Activated CD4-positive, alpha-beta T cell treated with anti-CD3 and anti-CD28 coated beads for 24 hours (primary cell): ENCODE measurements around the gene PCNX4.

Source experiments
- DNase-seq, 2 donors: peaks; one replicate each; pipeline ENCODE4 v3.0.0-alpha.2; 2020; ENCODE audit warnings: low read depth in 2 of 2

Gene PCNX4

DNA sequence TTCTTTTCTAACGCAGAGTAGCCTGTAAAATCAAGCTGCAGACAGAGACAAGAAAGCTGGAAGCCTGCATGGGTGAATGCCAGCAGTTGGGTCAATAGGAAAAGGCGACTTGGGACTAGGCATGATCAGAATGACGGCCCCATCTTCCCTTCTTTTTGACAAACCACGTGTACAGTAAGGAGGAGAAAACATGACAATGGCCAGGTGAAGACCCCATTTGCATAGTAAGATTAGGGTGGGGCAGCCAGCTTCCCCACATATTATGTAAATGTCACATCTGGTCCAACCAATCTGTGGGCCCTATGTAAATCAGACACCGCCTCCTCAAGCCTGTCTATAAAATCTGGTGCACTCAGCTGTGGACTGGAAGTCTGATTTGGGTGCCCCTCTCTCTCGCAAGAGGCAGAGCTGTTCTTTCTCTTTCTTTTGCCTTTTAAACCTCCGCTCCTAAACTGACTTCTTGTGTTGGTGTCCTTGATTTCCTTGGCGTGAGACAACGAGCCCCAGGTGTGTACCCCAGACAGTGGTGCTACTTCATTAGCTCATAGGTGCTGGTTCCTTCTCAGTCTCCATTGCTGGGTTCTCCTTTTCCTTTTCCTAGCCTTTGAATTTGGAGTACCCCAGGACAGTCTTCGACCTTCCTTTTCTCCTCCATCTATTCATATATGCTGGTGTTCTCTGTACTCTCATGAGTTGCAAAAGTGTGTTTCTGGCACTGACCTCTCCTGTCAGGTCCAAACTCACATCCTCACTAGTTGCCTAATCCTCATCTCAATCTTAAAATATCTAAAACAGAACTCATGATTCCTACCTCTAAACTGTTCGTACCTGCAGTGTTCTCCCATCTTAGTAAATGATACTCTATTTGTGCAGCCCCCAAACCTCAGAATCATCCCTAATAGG, 82.9 kb downstream of the PCNX4 start:
- no peak for DNase-seq

DNA sequence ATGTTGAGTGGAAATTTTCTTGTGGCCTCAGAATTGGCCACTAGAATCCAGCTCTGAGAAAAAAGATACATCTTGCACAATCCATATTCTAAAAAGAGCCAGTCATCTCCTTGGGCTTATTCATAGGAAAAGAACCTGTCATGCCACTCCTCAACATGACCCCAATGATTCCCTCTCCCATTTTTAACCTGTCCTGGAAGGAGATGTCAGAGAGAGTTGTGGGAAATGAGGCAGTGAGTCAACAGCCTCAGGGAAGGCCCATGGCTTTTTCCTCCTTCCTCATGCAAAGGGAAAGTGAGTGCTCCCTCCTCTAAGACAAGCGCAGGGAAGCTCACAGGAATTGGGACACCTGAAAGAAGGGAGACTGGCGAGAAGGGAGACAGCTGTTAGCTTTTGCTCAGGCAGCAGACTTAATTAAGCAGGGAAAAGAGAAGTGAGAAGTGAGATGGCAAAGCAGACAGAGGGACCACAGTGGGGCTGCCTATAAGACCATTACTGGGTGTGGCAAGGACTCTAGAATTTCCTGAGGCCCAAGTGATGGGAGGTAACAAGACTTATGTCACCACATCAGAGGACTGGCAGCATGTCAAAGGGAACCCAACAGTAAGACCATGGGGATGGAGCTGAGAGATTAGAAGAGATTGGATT, 83.7 kb downstream of the PCNX4 start:
- DNase-seq, result no peak

DNA sequence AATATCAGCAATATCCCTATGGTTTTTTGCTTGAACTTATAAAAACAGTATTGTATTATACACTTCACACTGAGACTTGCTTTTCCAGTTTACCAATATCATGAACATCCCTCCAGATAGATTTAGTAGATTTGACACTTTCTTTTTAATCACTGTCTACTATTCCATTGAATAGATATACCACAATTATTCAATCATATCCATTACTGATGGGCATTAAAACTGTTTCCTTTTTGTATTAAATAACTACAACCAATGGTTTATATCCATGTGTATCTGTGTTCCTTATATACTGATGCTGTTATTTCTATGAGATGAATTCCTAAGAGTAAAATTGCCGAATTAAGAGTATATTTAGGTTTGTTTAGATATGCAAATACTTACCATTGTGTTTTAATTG, 86.4 kb downstream of the PCNX4 start:
- no peak for DNase-seq

DNA sequence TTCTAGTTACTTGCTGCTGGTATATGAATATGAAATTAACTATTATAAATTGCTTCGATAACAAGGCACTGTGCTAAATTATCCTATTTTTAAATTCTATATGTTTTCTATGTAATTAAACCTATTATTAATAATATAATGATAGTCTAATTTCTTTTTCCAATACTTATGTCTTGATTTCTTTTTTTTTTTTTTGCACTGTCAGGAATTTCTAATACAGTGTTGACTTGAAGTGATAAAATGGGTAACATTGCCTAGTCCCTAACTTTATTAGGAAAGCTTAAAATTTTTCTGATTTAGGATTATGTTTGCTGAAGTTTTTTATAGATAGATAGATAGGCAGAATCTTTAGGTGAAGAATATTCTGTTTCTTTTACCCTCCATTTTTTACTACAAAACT, 87.1 kb downstream of the PCNX4 start:
- DNase-seq, result no peak

DNA sequence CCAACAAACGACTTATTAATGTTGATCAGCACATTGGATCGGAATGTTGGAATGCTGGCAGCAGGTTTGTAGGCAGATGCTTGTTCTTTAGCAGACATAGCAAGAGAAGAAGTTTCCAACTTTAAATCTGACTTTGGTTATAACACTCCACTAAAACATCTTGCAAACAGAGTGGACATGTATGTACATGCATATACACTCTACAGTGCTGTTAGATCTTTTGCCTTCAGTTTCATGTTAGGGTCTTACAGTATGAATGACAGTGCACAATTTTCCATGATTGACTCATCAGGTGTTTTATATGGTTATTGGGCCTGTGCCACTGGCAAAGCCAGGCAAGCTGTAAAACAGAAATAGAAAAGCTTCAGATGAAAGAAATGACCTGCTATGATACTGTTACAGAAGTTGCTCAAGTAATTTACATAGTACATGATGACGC, 87.7 kb downstream of the PCNX4 start:
- no peak for DNase-seq

DNA sequence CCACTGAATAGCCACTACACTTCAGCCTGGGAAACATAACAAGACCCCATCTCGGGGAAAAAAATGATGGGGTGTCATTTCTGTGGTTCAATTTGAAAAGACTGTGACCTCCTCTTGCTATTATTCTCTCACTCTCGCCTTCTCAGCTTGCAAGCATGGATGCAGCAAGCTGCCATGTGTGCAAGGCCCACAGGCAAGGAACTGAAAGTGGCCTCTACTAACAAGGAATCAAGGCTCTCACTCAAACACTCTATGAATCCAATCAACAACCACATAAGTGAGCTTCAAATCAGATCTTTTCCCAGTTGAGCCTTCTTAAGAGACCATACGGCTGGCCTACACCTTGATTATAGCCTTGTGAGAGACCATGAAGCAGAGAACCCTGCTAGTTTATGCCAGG, 91.4 kb downstream of the PCNX4 start:
- no peak for DNase-seq

DNA sequence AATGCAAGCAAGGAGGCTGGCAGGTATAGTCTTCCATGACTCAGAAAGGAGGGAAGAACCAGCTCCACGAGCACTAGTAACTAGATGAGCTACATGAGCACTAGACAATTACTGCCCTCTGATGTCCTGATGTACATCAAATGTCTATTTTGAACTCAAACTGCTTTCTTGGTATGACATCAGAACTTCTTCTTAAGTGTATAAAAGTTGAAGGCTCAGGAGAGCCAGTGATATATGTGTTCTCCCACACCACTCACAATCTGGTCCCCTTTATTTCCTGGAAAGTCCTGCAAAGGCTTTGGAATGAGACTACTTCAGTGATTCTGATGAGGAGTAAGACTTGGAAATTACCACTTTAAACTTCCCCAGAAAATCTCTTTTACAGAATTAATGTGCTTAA, 92.0 kb downstream of the PCNX4 start:
- DNase-seq, result no peak

DNA sequence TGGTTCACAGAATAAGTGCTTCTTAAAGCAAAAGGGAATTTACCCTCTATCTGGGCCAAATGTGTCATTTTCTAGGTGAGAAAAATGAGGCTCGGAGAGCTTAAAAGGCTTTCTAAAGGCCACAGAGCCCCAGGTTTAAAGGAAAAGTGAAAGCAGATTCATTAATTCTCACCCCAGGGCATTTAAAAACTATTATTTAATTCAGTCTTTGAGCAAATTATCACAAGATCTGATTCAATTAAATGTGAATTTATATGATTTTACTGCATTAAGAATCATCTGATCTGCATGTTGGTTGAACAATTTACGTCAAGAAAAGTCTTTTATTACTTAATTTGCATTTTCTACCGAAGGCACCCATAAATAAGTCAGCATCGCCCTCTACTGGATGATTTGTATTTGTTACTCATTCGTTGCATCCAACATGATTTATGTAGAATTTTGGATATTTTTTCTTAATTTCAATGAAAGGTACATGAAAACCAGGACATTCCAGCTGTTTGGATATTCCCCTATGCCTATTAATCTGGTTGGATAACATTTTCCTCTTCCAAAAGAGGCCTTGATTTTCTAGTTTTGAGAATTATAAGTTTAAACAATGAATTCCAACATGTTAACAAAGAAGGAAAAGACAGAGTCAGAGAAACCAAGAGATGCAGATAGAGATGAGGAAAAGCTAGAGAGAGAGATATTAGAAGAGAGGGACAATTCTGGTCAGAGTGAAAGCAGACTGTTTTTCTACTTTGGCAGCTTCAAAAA, 92.6 kb downstream of the PCNX4 start:
- no peak for DNase-seq

DNA sequence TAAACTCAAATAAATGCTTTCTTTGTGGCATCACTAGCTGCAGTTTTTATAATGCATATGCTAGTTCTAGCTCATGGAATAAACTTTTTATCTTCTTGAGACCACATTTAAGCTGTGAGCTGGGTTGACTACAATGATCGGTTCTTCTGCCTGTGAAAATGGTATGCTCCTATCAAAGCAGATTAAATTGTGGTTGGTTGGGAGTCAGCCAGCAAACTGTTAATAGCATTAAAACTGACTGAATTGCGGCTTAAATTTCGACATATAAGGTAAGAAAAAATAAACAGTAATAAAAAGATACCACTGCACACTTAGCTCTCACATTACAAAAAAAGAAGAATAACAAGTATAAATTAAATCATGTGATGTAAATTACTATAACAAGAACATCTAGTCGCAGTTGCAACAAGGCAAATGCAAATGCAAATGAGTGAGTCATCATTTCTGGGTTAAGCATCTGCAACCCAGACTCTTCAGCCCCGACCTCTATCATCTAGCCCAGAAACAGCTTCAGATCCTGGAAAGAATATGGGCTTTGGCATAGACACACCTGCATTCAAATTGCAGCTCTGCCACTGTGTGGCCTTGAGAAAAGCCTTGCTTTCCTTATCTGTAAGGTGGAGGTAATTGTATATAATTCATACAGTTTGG, 93.3 kb downstream of the PCNX4 start:
- no peak for DNase-seq

DNA sequence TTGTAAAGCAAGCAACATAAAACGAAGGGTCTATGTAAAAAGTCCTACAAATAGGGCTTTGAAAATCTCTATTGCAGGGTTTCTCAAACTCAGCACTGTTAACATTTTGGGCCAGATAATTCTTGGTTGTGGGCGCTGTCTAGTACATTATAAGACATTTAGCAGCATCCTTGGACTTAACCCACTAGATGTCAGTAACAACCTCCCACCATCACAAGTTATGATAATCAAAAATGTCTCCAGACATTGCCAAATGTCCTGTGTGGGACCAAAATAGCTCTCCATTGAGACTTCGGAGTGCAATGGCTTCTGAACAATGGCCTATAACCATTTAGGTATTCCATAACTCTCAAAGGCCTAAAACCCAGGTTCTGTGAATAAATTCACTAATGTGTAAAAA, 96.4 kb downstream of the PCNX4 start:
- DNase-seq, result no peak

DNA sequence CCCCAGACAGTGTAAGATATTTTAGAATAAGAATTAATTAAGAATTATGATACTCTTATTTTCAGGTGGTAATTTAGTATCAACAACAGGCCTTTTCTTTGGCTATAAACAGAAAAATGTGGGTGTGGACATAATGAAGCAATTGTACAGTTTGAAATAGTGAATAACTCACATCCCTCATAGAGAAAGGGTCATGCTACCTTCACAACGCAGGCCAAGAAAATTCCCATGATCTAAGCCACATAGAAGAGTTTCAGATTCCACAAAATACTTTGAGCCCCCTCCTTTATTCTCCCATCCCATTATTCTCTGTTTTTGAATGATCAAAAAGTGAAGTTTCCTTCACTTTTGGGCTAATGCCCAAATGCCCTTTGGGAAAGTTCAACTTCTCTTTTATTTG, 97.0 kb downstream of the PCNX4 start:
- no peak for DNase-seq

DNA sequence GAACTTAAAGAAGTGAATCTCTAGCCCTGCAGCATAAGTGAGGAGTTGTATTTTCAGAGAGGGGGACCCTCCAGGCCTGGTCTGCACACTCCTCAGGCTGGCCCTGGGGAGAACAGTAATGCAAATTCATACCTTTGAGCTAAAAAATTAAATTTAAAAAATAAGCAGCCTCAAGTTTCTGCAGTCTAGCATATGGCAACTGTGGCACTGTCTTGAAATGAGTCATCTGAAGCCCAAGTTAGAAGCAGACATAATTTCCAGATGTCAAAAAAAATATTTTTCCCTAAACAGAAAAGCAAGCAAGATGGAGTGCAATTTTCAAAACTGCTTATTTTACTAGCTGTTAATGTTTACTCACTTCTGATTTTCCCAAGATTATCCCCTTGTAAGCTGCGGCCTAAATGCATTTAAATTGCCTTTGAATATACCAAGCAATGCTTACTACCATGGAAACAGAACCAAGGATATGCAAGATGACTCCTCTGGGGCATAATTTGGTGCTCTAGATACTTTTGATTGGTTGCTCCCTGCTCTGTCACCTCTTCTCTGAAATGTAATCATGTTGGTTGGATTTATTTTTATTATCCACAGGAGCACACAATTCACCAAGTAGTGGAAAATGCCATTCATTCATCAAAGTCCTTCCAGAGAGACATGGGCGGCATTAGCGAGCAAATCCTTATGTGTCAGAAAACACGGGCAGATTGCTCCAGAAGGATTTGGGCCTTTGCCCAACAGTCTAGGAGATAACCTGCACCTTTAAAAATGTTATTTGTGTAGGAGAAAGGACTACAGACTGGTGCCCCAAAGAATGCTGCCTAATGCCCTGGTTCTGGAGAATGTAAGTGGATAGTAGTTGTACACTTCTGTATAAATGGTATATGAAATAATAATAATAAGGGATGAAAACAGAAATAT, 98.5 kb downstream of the PCNX4 start:
- no peak for DNase-seq

DNA sequence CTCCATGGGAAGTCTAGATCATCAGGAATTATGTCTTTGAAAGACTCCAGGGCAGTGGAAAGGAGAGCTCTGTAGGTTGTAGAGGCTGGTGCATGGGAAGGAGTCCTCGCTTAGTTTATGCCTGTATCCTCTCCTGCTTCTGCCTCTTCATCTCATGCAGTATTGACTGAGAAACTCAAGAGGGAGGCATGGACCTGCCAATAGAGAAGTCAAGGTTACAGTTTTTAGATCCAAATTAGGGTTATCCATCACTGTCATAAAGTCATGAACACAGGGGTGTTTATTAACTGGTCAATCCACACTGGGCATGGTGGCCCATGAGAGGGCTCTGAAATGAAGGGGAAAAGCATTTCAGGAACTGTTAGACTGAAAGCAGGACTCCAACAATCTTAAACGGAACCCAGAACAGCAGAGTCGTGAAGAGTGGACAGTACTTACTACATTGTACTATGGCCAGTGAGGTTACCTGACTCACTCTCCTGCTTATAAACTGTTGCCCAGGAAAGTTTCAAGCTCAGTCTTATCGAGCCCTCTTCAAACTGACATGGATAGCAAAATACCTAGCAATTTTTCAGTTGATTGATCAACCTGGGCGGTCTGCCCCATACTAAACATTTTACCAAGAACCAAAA, 103.6 kb downstream of the PCNX4 start:
- DNase-seq, result no peak

DNA sequence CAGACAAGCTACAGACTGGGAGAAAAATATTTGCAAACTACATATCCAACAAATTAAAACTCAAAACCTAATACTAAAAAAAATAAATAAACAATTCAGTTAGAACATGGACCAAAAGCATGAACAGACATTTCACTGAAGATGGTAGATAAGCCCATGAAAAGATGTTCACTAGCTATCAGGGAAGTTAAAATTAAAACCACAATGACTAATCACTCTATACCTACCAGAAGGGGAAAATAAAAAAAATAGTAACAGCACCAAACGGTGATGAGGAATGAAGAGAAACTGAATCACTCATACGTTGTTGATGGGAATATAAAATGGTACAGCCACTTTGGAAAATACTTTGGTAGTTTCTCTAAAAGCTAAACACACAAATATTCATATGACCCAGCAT, 104.6 kb downstream of the PCNX4 start:
- DNase-seq, result no peak

DNA sequence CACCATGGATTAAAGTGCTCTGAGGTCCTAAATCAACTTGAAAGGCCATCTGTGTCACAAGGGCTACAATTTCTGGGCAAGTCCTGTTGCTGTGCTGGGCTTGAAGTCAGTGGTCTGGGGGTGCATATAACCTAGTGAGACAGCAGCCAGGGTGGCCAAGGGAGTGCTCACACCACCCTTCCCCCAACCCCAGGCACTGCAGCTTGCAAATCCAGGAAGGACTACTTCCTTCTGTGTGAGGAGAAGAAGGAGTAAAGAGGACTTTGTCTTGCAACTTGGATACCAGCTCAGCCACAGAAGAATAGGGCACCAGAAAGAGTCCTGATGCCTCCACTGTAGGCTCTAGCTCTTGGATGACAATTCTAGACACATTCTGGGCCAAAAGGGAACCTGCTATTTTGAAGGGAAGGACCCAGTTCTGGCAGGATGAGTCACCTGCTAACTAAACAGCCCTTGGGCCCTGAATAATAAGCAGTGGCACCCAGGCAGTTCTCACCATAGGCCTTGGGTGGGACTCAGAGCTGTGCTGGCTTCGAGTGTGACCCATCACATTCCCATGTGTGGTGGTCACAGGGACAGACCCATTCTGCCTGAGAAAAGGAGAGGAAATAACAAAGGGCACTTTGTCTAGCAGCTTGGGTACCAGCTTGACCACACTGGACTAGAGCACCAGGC, 106.0 kb downstream of the PCNX4 start:
- DNase-seq, result no peak

DNA sequence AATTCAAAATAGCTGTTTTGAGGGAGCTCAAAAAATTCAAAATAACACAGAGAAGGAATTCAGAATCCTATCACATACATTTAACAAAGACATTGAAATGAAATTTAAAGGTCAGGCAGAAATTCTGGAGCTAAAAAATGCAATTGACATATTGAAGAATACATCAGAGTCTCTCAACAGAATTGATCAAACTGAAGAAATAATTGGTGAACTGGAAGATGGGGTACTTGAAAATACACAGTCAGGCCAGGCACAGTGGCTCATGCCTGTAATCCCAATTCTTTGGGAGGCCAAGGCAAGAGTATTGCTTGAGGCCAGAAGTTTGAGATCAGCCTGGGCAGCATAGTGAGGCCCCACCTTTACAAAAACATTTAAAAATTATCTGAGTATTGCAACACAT, 107.6 kb downstream of the PCNX4 start:
- DNase-seq, result no peak

DNA sequence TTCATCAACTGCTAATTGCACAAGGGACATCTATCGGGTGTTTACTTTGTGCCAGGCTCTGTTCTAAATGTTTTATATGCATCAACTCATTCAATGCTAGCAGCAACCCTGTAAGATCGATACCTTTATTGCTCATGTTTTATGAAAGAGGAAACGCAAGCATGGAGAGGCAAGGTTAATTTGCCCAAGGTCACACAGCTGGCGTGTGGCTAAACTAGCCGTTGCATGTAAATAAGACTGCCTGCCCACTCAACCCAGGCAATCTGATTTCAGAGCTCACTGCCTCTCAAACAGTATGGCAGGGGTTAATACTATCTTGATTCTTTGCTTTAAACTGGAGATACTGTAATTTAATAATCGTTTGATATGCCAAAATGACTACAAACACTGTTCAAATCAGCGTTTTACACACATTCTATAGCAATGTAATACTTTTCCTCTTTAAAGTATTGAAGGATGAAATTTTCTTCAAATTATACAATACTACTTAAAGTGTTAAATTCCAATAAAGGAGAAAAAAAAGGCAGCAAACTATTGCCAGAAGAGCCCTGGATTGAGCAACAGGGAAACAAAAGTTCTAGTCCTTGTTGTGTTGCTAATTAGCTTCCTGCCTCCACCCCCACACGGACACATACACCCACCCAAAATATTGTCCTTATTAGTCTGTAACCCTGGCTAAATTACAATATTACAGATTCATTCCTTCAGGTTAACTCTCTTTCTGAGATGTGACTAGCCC, 112.5 kb downstream of the PCNX4 start:
- DNase-seq, result no peak

DNA sequence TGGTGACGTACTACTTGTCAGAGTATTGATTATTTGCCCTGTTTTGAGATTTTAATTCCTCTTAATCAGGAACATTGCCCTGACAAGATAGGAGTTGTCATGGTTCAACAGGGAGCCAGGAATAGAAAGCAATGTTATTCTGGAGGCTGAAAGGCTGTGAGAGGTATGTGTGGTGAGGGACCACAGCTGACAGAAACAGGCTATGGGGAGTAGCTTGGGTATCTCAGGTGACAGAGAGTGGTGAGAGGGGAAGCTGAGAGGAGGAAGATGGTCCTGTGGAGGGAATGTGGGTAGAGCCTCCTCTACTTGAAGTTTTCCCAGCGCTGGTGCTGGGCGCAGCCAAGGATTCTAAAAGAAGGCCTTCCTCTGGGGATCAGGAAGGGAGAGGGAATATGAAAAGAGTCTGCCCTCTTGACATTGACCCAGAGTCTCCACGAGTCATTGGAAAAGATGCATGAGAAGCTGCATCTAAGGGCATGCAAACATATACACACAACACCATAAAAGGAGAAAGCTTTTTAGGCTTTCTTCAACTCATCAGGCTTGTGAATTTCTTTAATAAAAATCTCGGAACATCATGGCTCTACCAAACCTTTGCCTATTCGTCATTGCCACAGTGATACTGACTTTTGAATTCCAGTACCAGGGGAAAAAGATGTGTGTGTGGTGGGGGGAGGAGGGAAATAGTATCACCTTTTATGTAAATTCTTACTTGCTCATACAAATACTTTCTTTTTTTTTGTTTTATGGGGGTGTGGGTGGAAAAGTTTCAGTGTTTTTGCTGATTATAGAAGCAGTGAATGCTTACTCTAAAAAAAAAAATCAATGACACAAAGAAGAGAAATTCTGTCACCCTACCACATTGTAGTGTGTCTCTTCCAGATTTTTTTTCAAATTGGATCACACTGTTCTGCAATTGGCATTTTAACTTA, 113.4 kb downstream of the PCNX4 start:
- no peak for DNase-seq
